GM19025 (cell line): ENCODE data around the gene TEX47.

Experiments
- ATAC-seq: cut with Tn5 transposase; IDR thresholded peaks from one replicate; pipeline ENCODE4 v1.9.1; 2021; ENCODE audit warnings: mild to moderate bottlenecking, low read depth, moderate library complexity; ENCODE audit not compliant: unreplicated experiment

Gene TEX47

DNA sequence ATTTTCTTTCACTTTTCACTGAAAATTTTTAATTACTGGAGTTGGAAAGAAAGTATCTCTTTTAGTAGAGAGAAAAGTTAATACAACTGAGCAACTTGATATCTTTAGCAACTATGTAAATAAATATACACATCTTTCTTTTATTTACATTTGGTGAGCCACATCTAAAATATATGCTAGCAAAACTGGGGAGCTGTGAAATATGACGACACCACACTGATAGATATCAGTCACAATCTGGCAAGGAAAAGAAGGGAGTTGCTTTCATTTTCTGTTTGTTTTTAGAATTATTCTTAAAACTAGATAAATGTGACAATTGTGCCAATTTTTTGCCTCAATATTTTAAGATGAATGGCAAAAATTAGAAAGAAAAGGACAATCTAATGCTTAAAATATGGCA lies 38.7 kb downstream of the TEX47 start:
- ATAC-seq: no peak

DNA sequence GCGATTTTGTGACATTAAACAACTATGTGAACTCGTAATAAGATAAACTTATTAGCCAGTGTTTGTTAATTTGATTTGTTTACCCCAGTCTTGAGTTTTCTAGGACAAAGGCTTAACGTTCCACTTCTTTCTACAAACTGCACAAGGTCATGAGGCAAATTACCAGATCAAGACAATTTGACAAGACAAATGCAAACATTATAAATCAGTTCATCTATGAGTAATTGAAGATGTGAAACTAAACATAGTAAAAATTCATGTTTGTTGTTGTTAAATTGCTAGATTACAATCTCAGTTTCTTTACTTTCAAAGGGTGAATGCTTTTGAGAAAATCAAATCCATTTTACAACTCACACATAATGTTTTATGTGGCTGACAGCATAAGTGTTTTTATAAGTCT lies 49.4 kb downstream of the TEX47 start:
- ATAC-seq: no peak
